SK-N-MC (cell line): ENCODE data around the gene KCNJ15.

ENCODE experiments used
- EZH2 ChIP-seq: fragments of 200-600 bp; sonication (generic); IDR thresholded peaks from one replicate; pipeline ENCODE4 v1.6.1; 2017; ENCODE audit warnings: antibody characterized with exemption
- POLR2AphosphoS5 ChIP-seq: IDR thresholded peaks from 2 replicates; pipeline ENCODE4 v1.6.1; 2012; ENCODE audit warnings: mild to moderate bottlenecking, low read depth, low read length, borderline replicate concordance

- TF ChIP-seq EZH2 (no peak), POLR2AphosphoS5 (no peak)
Measured at GRCh38 chr21:38244407-38244787, 12.4 kb upstream of the KCNJ15 start.
